ENCODE data around the gene AP2B1.
"Not testable (repeated sequence)": the region's sequence is repeated elsewhere in the genome, so short reads cannot be mapped to it uniquely, and the experiment has no call there.

The AP2B1 gene

GRCh38 chr17:35577830-35578196 lies 9.3 kb upstream of the AP2B1 start:
- no peak for ATAC-seq

- ATAC-seq, result peak; percentile 98
These were observed 8.8 kb upstream of the AP2B1 start, which contains the start of gene PEX12 for GRCh38 chr17:35578197-35578928. Gene PEX12 (minus strand): TSS chr17:35578571. CDS start chr17:35578021, 550 bp downstream.

- no peak for ATAC-seq
These were observed 8.1 kb upstream of the AP2B1 start for GRCh38 chr17:35578929-35579432.

GRCh38 chr17:35584061-35584460 lies 3.1 kb upstream of the AP2B1 start:
- no peak for ATAC-seq

GRCh38 chr17:35586569-35587073 lies 501 bp upstream of the AP2B1 start:
- no peak for ATAC-seq

GRCh38 chr17:35588196-35588920 lies 1.2 kb downstream of the AP2B1 start:
- peak; percentile 30 to 46 for ATAC-seq

- no peak for ATAC-seq
These were observed 8.9 kb downstream of the AP2B1 start for GRCh38 chr17:35596072-35596471.

- ATAC-seq, result no peak
These were observed 9.6 kb downstream of the AP2B1 start for GRCh38 chr17:35596530-35597233.

GRCh38 chr17:35597604-35598003 lies 10.5 kb downstream of the AP2B1 start:
- no peak for ATAC-seq

- no peak for ATAC-seq
These were observed 16.6 kb downstream of the AP2B1 start for GRCh38 chr17:35603674-35604073.

GRCh38 chr17:35605678-35606077 lies 18.6 kb downstream of the AP2B1 start:
- no peak for ATAC-seq

GRCh38 chr17:35607239-35607847 lies 20.2 kb downstream of the AP2B1 start:
- ATAC-seq, result no peak

GRCh38 chr17:35609831-35610230 lies 22.7 kb downstream of the AP2B1 start:
- ATAC-seq, result no peak

- ATAC-seq, result not testable (repeated sequence)
These were observed 23.6 kb downstream of the AP2B1 start for GRCh38 chr17:35610746-35611145.

- no peak for ATAC-seq
These were observed 25.9 kb downstream of the AP2B1 start for GRCh38 chr17:35612924-35613521.

GRCh38 chr17:35614810-35615209 lies 27.7 kb downstream of the AP2B1 start:
- ATAC-seq, result no peak

- ATAC-seq, result no peak
These were observed 29.4 kb downstream of the AP2B1 start for GRCh38 chr17:35616536-35616935.

GRCh38 chr17:35617505-35617904 lies 30.4 kb downstream of the AP2B1 start:
- ATAC-seq, result no peak

- no peak for ATAC-seq
These were observed 31.5 kb downstream of the AP2B1 start for GRCh38 chr17:35618628-35619027.

- no peak for ATAC-seq
These were observed 34.6 kb downstream of the AP2B1 start for GRCh38 chr17:35621768-35622167.

- no peak for ATAC-seq
These were observed 40.3 kb downstream of the AP2B1 start for GRCh38 chr17:35627417-35627816.

GRCh38 chr17:35630530-35631148 lies 43.5 kb downstream of the AP2B1 start:
- ATAC-seq, result no peak

All from activated CD4-positive, CD25-positive, alpha-beta regulatory T cell treated with anti-CD3 and anti-CD28 coated beads, Interleukin-2, amount 50 U/mL, for 24 hours (primary cell).